Iris pigment epithelial cell (primary cell): Measurements from ENCODE around the gene TSC22D2.

ENCODE experiments used
- DNase-seq: peaks from one replicate; pipeline ENCODE4 v3.0.0-alpha.2; 2011; ENCODE audit warnings: low read depth

TSC22D2 gene

GRCh38 chr3:150412561-150413231 is 4.6 kb downstream of the TSC22D2 start:
- peak; percentile 96 for DNase-seq

- peak; percentile 67 for DNase-seq
Measured at GRCh38 chr3:150414258-150414657, 6.2 kb downstream of the TSC22D2 start.

GRCh38 chr3:150414959-150415358 is 6.9 kb downstream of the TSC22D2 start:
- no peak for DNase-seq

- DNase-seq = no peak
Measured at GRCh38 chr3:150419076-150419868, 11.2 kb downstream of the TSC22D2 start.

GRCh38 chr3:150419959-150420358 is 11.9 kb downstream of the TSC22D2 start:
- DNase-seq = no peak

- DNase-seq = no peak
Measured at GRCh38 chr3:150421256-150421655, 13.2 kb downstream of the TSC22D2 start.

- DNase-seq = peak; percentile 58
Measured at GRCh38 chr3:150421799-150422548, 13.9 kb downstream of the TSC22D2 start.

GRCh38 chr3:150422907-150423306 is 14.8 kb downstream of the TSC22D2 start:
- no peak for DNase-seq

GRCh38 chr3:150423761-150424160 is 15.7 kb downstream of the TSC22D2 start:
- DNase-seq = no peak

GRCh38 chr3:150426292-150426691 is 18.2 kb downstream of the TSC22D2 start:
- no peak for DNase-seq

GRCh38 chr3:150428562-150428961 is 20.5 kb downstream of the TSC22D2 start:
- DNase-seq = no peak

GRCh38 chr3:150429767-150430671 is 21.9 kb downstream of the TSC22D2 start:
- no peak for DNase-seq

- DNase-seq = no peak
Measured at GRCh38 chr3:150433347-150433746, 25.2 kb downstream of the TSC22D2 start.

- DNase-seq = no peak
Measured at GRCh38 chr3:150434234-150434633, 26.1 kb downstream of the TSC22D2 start.

- no peak for DNase-seq
Measured at GRCh38 chr3:150436161-150436560, 28.1 kb downstream of the TSC22D2 start.

GRCh38 chr3:150439657-150440056 is 31.6 kb downstream of the TSC22D2 start:
- no peak for DNase-seq

- DNase-seq = peak; percentile 62
Measured at GRCh38 chr3:150443331-150443741, 35.2 kb downstream of the TSC22D2 start.

GRCh38 chr3:150444371-150444770 is 36.3 kb downstream of the TSC22D2 start:
- DNase-seq = no peak

GRCh38 chr3:150446470-150446977 is 38.4 kb downstream of the TSC22D2 start:
- DNase-seq = no peak

GRCh38 chr3:150447084-150447483 is 39.0 kb downstream of the TSC22D2 start:
- no peak for DNase-seq
